ENCODE measurements around the gene SERPINA10.

DNA sequence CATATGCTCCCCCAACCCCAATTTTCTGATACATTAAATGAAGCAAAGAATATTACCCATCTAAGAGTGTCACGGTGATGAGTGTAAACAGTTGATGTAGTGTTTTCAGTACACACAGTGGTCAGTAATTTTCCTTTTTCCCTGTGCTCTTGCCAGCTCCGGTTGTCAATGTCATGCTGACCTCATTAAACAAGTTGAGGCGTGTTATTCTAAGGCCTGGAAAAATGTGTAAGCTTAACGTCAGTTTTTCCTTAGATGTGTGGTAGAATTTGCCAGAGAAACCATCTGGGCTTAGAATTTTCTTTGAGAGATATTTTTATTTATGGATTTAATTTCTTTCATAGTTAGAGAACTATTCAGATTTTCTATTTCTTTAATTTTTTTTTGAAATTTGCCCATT lies 41.8 kb upstream of the SERPINA10 start:
- no peak for TF ChIP-seq FOXM1 (IDR thresholded peaks at IDR 0.05; ENCODE audit: borderline replicate concordance)
- no peak for TF ChIP-seq FOXA1 (IDR thresholded peaks at IDR 0.05)
- no peak for TF ChIP-seq BHLHE40 (IDR thresholded peaks at IDR 0.05; ENCODE audit: borderline replicate concordance)

Data from HEK293T (cell line).